COLO668 (cell line): ENCODE data around the gene RNF141.

Experiments used
- DNase-seq: peaks from one replicate; lab custom pipeline; 2025; ENCODE audit not compliant: unreplicated experiment; lab: John Stamatoyannopoulos, UW

The RNF141 gene

DNA sequence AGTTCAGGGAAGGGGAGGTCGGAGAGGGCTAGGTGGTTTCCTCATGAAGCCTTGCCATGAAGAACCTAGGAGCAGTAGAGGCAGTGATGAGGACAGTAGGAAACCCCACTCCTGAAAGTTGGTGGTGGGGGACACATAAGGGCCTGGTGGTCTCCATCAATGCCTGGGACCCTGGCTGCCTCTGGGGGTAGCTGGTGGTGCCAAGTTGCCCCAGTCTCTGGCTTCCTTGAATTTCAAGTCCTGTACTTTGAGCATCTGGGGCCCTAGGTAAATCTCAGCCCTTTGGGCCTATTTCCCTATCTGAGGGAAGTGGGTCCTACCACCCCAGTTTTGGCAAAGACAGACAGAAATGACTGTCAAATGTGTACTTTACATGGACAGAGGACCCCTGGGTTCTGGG is 57.8 kb downstream of the RNF141 start:
- DNase-seq: no peak

DNA sequence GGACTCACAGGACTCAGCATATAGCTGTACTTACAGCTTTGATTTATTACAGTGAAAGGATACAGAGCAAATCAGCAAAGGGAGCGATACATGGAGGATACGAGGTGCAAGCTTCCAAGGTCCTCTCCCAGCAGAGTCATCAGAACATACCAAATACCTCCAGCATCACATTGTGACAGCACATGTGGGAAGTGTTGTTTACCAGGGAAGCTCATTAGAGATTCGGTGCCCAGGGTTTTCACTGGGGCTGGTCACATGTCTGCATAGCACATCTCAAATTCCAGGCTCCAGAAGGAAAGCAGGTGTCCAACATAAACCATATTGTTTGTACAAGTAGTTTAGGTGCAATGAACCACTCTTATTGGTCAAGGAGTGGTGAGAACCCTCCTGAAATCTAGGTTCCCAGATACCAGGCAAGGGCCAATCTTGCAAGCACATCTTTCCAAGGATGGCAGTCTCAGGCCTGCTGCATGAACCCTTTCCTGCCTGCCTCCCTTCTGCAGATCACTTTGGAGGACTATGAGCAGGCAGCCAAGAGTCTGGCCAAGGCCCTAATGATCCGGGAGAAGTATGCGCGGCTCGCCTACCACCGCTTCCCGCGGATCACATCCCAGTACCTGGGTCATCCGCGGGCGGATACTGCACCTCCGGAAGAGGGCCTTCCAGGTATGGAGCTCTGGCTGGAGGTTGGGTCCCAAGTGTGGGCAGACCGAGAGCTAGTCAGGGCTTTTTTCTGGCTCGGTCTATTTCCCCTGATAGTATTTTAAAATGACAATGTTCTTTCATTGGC is 59.2 kb downstream of the RNF141 start:
- DNase-seq: peak; percentile 43

GRCh38 chr11:10480760-10481159 is 60.2 kb downstream of the RNF141 start:
- DNase-seq: no peak

DNA sequence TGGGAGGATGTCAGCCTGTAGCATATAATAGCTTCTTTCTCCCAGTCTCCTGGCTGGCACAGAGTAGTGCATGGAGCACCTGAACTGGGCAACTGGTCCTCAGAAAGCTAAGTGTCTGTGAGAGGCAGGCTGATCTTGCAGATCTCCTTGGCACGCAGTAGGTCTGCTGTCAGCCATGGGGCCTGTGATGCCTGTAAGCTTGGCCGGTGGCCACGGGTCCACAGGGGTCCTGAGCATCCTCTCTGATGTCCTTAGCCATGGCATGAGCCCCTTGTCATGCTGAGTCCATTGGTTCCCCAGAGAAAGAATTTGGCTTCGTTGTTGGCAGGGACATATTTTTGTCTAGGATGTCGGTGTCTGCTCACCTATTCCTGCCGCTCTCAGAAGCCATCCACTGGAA is 61.0 kb downstream of the RNF141 start:
- no peak for DNase-seq

DNA sequence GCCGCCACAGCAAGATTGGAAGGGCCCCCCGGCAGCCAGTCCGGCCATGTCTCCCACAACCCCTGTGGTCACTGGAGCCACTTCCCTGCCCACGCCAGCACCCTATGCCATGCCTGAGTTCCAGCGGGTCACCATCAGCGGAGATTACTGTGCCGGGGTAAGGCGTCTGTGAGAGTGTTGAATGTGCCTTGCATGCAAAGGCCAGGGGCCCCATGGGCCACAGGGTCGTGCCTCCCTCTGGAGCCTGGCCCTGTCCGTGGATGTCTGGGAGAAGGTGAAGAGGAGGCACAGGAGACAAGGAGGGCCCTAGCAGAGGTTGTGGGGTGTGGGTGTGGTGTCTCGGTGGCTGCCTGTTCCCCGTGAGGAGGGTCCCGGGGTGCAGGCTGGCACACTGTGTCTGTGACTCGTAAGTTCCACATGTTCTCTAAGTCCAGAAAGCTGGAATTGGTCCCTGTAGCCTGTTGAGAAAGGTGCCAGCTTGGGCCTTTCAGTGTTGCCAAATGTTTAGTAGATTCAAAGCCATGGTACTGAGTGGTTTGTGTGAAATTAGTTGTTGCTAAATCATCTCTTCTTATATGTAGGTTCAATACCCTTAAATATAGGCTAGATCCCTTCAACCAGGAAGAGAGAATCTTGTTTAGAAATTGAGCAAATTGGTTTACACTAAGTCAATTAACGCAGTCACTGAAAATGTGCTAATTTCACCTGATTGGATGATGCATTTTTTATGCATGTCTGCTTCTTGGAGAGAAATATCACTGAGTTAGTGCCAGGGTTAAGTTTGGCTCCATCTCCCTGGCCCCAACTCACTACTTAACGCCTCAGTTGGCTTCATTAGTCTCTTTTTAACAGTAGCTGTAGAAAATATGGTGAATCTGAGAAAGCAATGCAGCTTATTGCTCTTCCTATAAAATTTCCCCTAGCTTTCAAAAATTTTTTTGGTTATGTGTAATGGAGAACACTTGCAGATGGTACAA is 62.1 kb downstream of the RNF141 start:
- DNase-seq: no peak

DNA sequence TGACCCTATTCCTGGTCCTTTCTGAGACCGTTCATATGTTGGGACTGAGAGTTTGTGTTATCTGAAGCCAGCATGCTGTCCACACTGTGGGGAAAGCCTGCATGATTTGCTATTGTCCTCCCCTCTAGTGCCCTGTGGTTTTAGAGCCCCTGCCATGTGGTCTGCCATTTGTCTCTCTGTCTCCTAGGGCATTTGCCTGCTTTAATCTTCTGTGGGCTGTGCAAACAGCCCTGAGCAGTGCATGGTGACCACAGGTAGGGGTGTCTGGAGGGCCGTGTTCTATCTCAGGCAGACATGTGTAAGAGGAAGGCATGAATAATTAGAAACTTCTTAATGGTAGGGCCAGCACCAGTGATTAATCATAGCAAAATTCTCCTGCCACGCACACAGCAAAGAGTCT is 62.9 kb downstream of the RNF141 start:
- DNase-seq: no peak

DNA sequence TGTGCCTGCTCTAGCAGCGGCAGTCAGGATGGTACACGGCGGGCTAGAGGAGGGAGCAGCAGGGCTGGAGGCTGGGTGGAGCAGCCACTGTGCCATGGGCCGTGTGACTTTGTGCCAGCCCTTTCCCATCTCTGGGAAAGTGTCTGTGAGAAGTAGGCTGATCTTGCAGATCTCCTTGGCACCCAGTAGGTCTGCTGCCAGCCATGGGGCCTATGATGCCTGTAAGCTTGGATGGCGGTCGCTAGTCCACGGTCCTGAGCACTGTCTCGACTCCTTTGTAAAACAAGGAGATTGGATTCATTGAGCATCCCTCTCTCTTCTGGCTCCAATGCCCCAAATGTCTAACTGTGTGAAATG is 63.3 kb downstream of the RNF141 start:
- DNase-seq: no peak

DNA sequence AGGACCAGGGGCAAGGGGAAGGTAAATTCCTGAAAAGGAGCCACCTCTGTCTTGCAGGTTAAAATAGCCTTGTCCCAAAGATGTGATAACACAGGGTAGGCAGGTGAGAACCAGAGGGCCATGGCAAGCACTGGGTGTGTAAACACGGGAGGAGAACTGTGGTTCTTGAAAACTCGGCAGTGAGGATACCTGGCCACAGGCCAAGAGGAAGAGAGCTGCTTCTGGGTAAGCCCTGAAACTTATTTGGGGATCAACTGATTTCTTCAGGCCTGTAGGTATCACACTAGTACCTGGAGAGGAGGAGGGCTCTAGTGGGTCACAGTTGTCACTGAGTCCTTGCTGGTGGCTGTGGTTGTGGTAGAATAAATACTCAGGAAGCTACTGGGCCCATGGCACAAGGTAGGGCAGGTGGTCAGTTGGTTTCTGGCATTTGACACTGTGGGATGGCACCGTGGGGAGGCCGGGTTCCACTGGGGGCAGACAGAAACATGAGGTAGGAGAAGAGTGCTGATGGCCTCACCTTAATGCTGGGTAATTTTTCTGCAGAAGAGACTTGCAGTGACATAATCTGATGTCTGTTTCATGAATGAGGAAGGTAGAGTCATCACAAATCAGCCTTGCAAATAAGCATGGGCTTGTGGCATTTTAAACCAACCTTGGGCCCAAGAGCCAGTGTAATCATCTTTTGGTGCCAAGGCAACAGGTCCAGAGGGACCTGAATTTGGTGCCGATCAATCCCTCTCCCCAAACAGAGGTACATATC is 63.9 kb downstream of the RNF141 start:
- no peak for DNase-seq

DNA sequence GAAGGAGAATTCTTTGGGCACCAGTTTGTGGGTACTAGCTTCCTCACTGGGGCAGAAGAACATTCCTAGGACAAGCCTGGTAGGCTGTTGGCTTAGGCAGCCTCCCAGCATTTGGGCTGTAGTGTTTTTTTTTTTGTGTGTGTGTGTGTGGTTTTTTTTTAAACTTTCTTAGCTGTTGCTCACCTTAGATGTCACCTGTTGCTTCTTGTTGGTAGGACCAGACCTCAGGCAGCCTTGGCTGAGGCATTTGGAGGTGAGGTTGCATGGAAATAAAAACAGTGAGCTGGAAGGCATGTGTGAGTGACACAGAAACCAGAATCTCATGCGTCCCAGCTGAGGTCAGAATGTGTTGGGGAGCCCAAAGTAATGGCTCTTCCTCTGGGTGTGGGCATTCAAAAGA is 64.6 kb downstream of the RNF141 start:
- DNase-seq: no peak

DNA sequence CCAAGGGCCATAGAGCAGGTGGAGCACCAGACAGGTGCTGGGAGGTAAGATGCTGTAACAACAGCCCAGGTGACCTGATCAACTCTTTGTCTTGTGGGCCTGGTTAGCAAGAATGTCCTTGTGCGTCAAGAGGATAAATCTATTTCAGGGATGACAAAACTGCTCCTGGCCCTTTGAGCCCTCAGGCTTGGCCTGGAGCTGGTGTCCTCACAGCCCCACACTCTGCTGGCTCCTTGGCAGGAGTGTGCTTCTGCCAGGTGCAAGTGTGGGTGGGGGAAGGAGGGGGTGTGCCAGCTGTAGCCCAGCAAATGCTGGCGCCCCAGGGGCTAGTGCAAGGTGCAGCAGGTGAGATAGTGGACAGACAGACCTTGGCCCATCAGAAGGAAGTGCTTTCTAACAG is 66.4 kb downstream of the RNF141 start:
- DNase-seq: peak; percentile 43

GRCh38 chr11:10473371-10473770 is 67.6 kb downstream of the RNF141 start:
- DNase-seq: no peak

DNA sequence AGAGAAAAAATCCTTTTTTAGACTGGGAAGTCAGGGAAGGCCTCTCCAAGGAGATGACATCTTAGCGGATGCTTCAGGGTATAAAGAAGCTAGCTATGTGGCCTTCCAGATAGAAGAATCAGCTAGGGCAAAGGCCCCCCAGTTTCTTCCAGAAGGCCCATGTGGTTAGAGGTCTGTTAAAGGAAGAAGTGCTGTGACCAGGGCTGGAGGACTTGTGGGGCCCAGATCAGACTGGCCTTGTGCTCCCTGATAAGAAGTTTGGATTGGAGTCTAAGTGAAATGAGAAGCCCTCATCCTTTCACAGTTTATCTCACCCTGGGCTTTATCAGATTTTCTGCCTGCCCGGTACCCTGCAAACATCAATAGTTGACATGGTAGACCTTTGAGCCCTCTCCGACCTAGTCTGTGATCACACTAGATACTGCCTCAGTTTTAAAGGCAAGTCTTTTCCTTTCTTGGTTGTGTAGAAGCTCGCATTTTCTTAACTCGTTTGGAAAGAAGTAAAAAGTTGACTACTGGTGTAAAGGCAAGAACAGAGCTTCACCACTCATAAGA is 78.2 kb downstream of the RNF141 start:
- DNase-seq: no peak
